HEK293 (cell line): ENCODE results near the gene SLK.

Source experiments
- BCL11B ChIP-seq: fragments of 450-650 bp; formaldehyde crosslinking; IDR thresholded peaks from 2 replicates; pipeline ENCODE4 v1.5.1; 2016; ENCODE audit warnings: low read depth, missing biosample characterization, missing genetic modification characterization
- GLI4 ChIP-seq: fragments of 450-650 bp; formaldehyde crosslinking; IDR thresholded peaks from 2 replicates; pipeline ENCODE4 v1.5.1; 2016; ENCODE audit warnings: missing biosample characterization, missing genetic modification characterization
- MEIS1 ChIP-seq: sonication (generic); formaldehyde crosslinking; IDR thresholded peaks from 2 replicates; pipeline ENCODE4 v1.8.1; 2022; ENCODE audit warnings: missing genetic modification reagents, mild to moderate bottlenecking, borderline replicate concordance
- PRDM6 ChIP-seq: fragments of 450-650 bp; formaldehyde crosslinking; IDR thresholded peaks from 2 replicates; pipeline ENCODE4 v1.5.1; 2017; ENCODE audit warnings: missing biosample characterization, missing genetic modification characterization
- SCRT2 ChIP-seq: fragments of 450-650 bp; formaldehyde crosslinking; IDR thresholded peaks from 2 replicates; pipeline ENCODE4 v1.5.1; 2016; ENCODE audit warnings: missing biosample characterization, missing genetic modification characterization
- ZBTB11 ChIP-seq: fragments of 450-650 bp; formaldehyde crosslinking; conservative IDR thresholded peaks from 2 replicates; pipeline ENCODE4 v1.5.1; 2016; ENCODE audit warnings: low read depth, missing biosample characterization, missing genetic modification characterization
- ZBTB49 ChIP-seq: fragments of 450-650 bp; formaldehyde crosslinking; IDR thresholded peaks from 2 replicates; pipeline ENCODE4 v1.5.1; 2016; ENCODE audit warnings: missing biosample characterization, missing genetic modification characterization, low read depth
- ZFP37 ChIP-seq: fragments of 450-650 bp; formaldehyde crosslinking; IDR thresholded peaks from 2 replicates; pipeline ENCODE4 v1.5.1; 2016; ENCODE audit warnings: missing biosample characterization, missing genetic modification characterization
- ZNF140 ChIP-seq: fragments of 450-650 bp; formaldehyde crosslinking; IDR thresholded peaks from 2 replicates; pipeline ENCODE4 v1.5.1; 2016; ENCODE audit warnings: missing biosample characterization, missing genetic modification characterization
- ZNF157 ChIP-seq: fragments of 450-650 bp; formaldehyde crosslinking; IDR thresholded peaks from 2 replicates; pipeline ENCODE4 v1.5.1; 2016; ENCODE audit warnings: missing biosample characterization, missing genetic modification characterization
- ZNF18 ChIP-seq: fragments of 450-650 bp; formaldehyde crosslinking; IDR thresholded peaks from 2 replicates; pipeline ENCODE4 v1.5.1; 2016; ENCODE audit warnings: missing biosample characterization, missing genetic modification characterization
- ZNF211 ChIP-seq: fragments of 450-650 bp; formaldehyde crosslinking; IDR thresholded peaks from 2 replicates; pipeline ENCODE4 v1.5.1; 2016; ENCODE audit warnings: low read depth, missing biosample characterization, missing genetic modification characterization
- ZNF221 ChIP-seq: fragments of 450-650 bp; formaldehyde crosslinking; IDR thresholded peaks from 2 replicates; pipeline ENCODE4 v1.5.1; 2017; ENCODE audit warnings: missing biosample characterization, missing genetic modification characterization, borderline replicate concordance
- ZNF23 ChIP-seq: fragments of 450-650 bp; formaldehyde crosslinking; IDR thresholded peaks from 2 replicates; pipeline ENCODE4 v1.5.1; 2016; ENCODE audit warnings: missing biosample characterization, missing genetic modification characterization, borderline replicate concordance
- ZNF248 ChIP-seq: fragments of 450-650 bp; formaldehyde crosslinking; IDR thresholded peaks from 2 replicates; pipeline ENCODE4 v1.5.1; 2017; ENCODE audit warnings: missing biosample characterization, missing genetic modification characterization
- ZNF274 ChIP-seq, 2 experiments: fragments of 200-500 bp in 1 of 2; fragments of 450-650 bp in 1 of 2; sonication (Bioruptor generic) in 1 of 2; formaldehyde crosslinking in 1 of 2; IDR thresholded peaks; 2 replicates each; pipeline versions ENCODE4 v1.5.1 to v1.6.1; 2014 to 2016; ENCODE audit warnings: borderline replicate concordance in 1 of 2, inconsistent platforms in 1 of 2, low read length in 1 of 2, missing biosample characterization in 1 of 2, missing genetic modification characterization in 1 of 2
- ZNF280C ChIP-seq: fragments of 450-650 bp; formaldehyde crosslinking; IDR thresholded peaks from 2 replicates; pipeline ENCODE4 v1.5.1; 2016; ENCODE audit warnings: missing biosample characterization, missing genetic modification characterization
- ZNF324 ChIP-seq: fragments of 450-650 bp; formaldehyde crosslinking; IDR thresholded peaks from 2 replicates; pipeline ENCODE4 v1.5.1; 2016; ENCODE audit warnings: missing biosample characterization, missing genetic modification characterization
- ZNF341 ChIP-seq: fragments of 450-650 bp; formaldehyde crosslinking; IDR thresholded peaks from 2 replicates; pipeline ENCODE4; 2016; ENCODE audit warnings: low read depth, missing biosample characterization, missing genetic modification characterization
- ZNF394 ChIP-seq: fragments of 450-650 bp; formaldehyde crosslinking; IDR thresholded peaks from 2 replicates; pipeline ENCODE4 v1.5.1; 2016; ENCODE audit warnings: missing biosample characterization, missing genetic modification characterization, mild to moderate bottlenecking, moderate library complexity, borderline replicate concordance
- ZNF549 ChIP-seq: fragments of 450-650 bp; IDR thresholded peaks from 2 replicates; pipeline ENCODE4 v1.5.1; 2018; ENCODE audit warnings: missing biosample characterization, missing genetic modification characterization, mild to moderate bottlenecking, inconsistent platforms, moderate library complexity
- ZNF585B ChIP-seq: fragments of 450-650 bp; formaldehyde crosslinking; IDR thresholded peaks from 2 replicates; pipeline ENCODE4 v1.5.1; 2016; ENCODE audit warnings: missing biosample characterization, missing genetic modification characterization
- ZNF629 ChIP-seq: fragments of 450-650 bp; formaldehyde crosslinking; IDR thresholded peaks from 2 replicates; pipeline ENCODE4 v1.5.1; 2017; ENCODE audit warnings: missing biosample characterization, missing genetic modification characterization
- ZNF658 ChIP-seq: fragments of 450-650 bp; formaldehyde crosslinking; IDR thresholded peaks from 2 replicates; pipeline ENCODE4; 2016; ENCODE audit warnings: missing biosample characterization, missing genetic modification characterization
- ZNF76 ChIP-seq: fragments of 450-650 bp; formaldehyde crosslinking; IDR thresholded peaks from 2 replicates; pipeline ENCODE4; 2016; ENCODE audit warnings: low read depth, missing biosample characterization, missing genetic modification characterization, borderline replicate concordance
- ZSCAN30 ChIP-seq: fragments of 450-650 bp; IDR thresholded peaks from 2 replicates; pipeline ENCODE4 v1.5.1; 2018; ENCODE audit warnings: missing biosample characterization, mild to moderate bottlenecking, missing genetic modification characterization, moderate library complexity
- ZSCAN5A ChIP-seq: fragments of 450-650 bp; formaldehyde crosslinking; IDR thresholded peaks from 2 replicates; pipeline ENCODE4 v1.5.1; 2016; ENCODE audit warnings: missing biosample characterization, missing genetic modification characterization

The SLK gene

GRCh38 chr10:103967448-103968071 is 620 bp downstream of the SLK start (continued):
- TF ChIP-seq ZNF280C (tag by site-specific recombination) (no peak), ZNF585B (no peak), ZNF549 (tag by site-specific recombination) (no peak), ZNF221 (no peak), ZFP37 (tag by site-specific recombination) (0 out of 2 replicates have a peak, but pooled peaks have one; percentile 36), ZNF157 (tag by site-specific recombination) (no peak), ZNF140 (tag by site-specific recombination) (no peak), ZNF76 (tag by site-specific recombination) (peak; percentile 88), ZSCAN5A (tag by site-specific recombination) (no peak), ZNF394 (no peak), ZNF248 (tag by site-specific recombination) (no peak), ZBTB49 (tag by site-specific recombination) (no peak), SCRT2 (tag by site-specific recombination) (no peak), MEIS1 (CRISPR knock-in tag) (no peak), ZNF274 (IDR thresholded peaks at IDR 0.05; ENCODE audit: low read length) (no peak), ZNF274 (tag by site-specific recombination; IDR thresholded peaks at IDR 0.05; ENCODE audit: borderline replicate concordance) (no peak), ZNF341 (tag by site-specific recombination) (peak; percentile 31; the same call in 1 of the 2 replicates), GLI4 (no peak), ZNF23 (tag by site-specific recombination) (no peak), ZNF211 (tag by site-specific recombination) (no peak), BCL11B (no peak), ZSCAN30 (tag by site-specific recombination) (no peak), ZBTB11 (tag by site-specific recombination) (peak; percentile 28; the same call in 1 of the 2 replicates), ZNF658 (no peak), PRDM6 (tag by site-specific recombination) (no peak), ZNF324 (tag by site-specific recombination) (no peak), ZNF629 (tag by site-specific recombination) (no peak), ZNF18 (tag by site-specific recombination) (no peak)
